ENCODE measurements around the gene MRRF.

GRCh38 chr9:122274055-122274454, 9.4 kb downstream of the MRRF start:
- TF ChIP-seq, protein P1, sequence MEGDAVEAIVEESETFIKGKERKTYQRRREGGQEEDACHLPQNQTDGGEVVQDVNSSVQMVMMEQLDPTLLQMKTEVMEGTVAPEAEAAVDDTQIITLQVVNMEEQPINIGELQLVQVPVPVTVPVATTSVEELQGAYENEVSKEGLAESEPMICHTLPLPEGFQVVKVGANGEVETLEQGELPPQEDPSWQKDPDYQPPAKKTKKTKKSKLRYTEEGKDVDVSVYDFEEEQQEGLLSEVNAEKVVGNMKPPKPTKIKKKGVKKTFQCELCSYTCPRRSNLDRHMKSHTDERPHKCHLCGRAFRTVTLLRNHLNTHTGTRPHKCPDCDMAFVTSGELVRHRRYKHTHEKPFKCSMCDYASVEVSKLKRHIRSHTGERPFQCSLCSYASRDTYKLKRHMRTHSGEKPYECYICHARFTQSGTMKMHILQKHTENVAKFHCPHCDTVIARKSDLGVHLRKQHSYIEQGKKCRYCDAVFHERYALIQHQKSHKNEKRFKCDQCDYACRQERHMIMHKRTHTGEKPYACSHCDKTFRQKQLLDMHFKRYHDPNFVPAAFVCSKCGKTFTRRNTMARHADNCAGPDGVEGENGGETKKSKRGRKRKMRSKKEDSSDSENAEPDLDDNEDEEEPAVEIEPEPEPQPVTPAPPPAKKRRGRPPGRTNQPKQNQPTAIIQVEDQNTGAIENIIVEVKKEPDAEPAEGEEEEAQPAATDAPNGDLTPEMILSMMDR (IDR thresholded peaks at IDR 0.05): no peak
- TF ChIP-seq EP300 (IDR thresholded peaks at IDR 0.05): no peak

Data from stomach (tissue), 4 donors.